Activated T-helper 1 cell treated with anti-CD3 and anti-CD28 coated beads, Interleukin-12 subunit alpha, Interleukin-12 subunit beta, Interleukin-2, Interleukin-4 antibody, amounts not matched to agents 30 ng/mL and 10 ng/mL and 1 ng/mL, durations not matched to agents 14 hours and 24 hours and 36 hours (primary cell): Measurements from ENCODE around the gene QPCT. TPM values are rescaled to one million over a fixed set of nuclear protein-coding genes. Genes with fewer than 3 reads are reported as not detected.

Experiments used
- DNase-seq: peaks from one replicate; pipeline ENCODE4 v3.0.0; 2021; ENCODE audit warnings: low spot score
- H3K27ac Mint-ChIP-seq: one replicate; pipeline ENCODE4 v1.8.0; 2021; ENCODE audit warnings: mild to moderate bottlenecking, mixed read lengths
- H3K27me3 Mint-ChIP-seq: one replicate; pipeline ENCODE4 v1.8.0; 2022; ENCODE audit warnings: mild to moderate bottlenecking, moderate library complexity, mixed read lengths; ENCODE audit not compliant: insufficient read depth
- H3K36me3 Mint-ChIP-seq: one replicate; pipeline ENCODE4 v1.8.0; 2021; ENCODE audit warnings: low read depth, mixed read lengths
- H3K4me1 Mint-ChIP-seq: one replicate; pipeline ENCODE4 v1.8.0; 2021; ENCODE audit warnings: low read depth, mixed read lengths
- H3K4me3 Mint-ChIP-seq: one replicate; pipeline ENCODE4 v1.8.0; 2021; ENCODE audit warnings: mild to moderate bottlenecking, moderate library complexity, mixed read lengths
- H3K9me3 Mint-ChIP-seq: one replicate; pipeline ENCODE4 v1.8.0; 2021; ENCODE audit warnings: mixed read lengths
- intact Hi-C: fragments of 100-400 bp; cut with micrococcal nuclease; formaldehyde crosslinking; loops from one replicate; pipeline ENCODE4 v1.15.1; 2024
- total RNA-seq: library from RNA; stranded (reverse); gene quantifications from 2 replicates; pipeline ENCODE4 v1.2.3, GENCODE V29; 2022

Gene QPCT
- total RNA-seq, 1 donor from 2014 or later: 1.6 TPM

DNA sequence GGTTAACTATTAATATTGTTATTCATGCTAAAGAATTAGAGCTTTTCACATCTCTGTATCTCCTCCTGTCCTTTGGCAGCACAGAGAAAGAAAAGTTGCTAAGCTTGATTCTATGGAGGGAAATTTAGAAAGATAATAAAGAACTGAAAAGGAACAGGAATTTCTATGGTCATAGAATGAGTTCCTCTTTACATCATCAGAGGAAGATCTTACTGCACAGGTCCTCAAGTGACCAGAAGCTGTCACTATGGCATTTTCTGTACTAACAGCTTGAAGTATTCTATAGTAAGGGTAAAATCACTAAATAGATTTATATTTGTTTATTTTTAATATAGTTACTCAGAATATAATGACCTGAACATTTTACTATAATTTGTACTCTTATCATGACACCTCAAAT is 13.7 kb upstream of the QPCT start:
- H3K4me1 Mint-ChIP-seq: peaks cover 6% of the 10 kb centered on the region
- DNase-seq: no peak
- intact Hi-C loops: no loop called here
- peaks cover 2% of the 10 kb centered on the region for H3K36me3 Mint-ChIP-seq
- no peak overlapping the region for H3K27ac Mint-ChIP-seq
- H3K4me3 Mint-ChIP-seq: no peak overlapping the region
- no peaks in the 10 kb centered on the region for H3K9me3 Mint-ChIP-seq
- H3K27me3 Mint-ChIP-seq: peaks cover 61% of the 10 kb centered on the region

GRCh38 chr2:37332560-37332959 is 11.9 kb upstream of the QPCT start:
- Mint-ChIP-seq H3K4me3 (no peak overlapping the region), H3K27me3 (peaks cover 47% of the 10 kb centered on the region), H3K9me3 (no peaks in the 10 kb centered on the region), H3K27ac (no peak overlapping the region), H3K4me1 (no peaks in the 10 kb centered on the region), H3K36me3 (no peaks in the 10 kb centered on the region)
- intact Hi-C loops: no loop called here
- no peak for DNase-seq

DNA sequence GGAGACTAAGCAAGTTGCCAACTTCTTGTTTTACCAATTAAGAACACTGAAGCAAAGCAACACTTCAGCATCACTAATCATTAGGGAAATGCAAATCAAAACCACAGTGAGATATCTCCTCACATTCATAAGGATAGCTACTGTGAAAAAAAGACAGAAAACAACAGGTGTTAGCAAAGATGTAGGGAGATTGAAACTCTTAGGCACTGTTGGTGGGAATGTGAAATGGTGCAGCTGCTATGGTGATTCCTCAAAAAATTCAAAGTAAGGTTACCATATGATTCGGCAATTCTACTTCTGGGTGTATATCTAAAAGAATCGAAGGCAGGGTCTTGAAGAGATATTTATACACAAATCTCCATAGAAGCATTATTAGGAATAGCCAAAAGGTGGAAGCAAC is 11.2 kb upstream of the QPCT start:
- Mint-ChIP-seq H3K27me3 (peaks cover 47% of the 10 kb centered on the region), H3K4me3 (no peak overlapping the region), H3K36me3 (no peaks in the 10 kb centered on the region), H3K4me1 (no peaks in the 10 kb centered on the region), H3K27ac (no peak overlapping the region), H3K9me3 (no peaks in the 10 kb centered on the region)
- intact Hi-C loops: no loop called here
- DNase-seq: no peak

DNA sequence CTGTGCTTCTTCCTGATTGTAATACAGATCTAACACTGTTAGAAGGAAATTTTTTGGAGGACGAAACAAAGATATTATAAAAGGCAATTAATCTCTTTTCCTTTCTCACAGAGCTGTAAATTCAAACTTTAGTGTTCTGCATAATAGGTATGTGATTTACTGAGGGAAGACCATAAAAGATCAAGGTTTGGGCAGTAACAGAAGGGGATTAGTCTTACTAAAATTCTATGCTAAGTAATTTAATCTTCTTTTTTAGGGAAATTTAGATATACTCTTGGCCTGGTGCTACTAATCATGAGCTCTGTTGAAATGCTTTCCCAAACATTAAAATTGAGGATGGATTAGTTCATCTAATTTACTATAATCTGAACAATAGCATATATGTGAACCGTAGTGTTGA is 8.8 kb upstream of the QPCT start:
- Mint-ChIP-seq H3K36me3 (no peaks in the 10 kb centered on the region), H3K4me3 (no peak overlapping the region), H3K27ac (no peak overlapping the region), H3K4me1 (peaks cover 10% of the 10 kb centered on the region), H3K27me3 (peaks cover 60% of the 10 kb centered on the region), H3K9me3 (no peaks in the 10 kb centered on the region)
- intact Hi-C loops: no loop called here
- no peak for DNase-seq

DNA sequence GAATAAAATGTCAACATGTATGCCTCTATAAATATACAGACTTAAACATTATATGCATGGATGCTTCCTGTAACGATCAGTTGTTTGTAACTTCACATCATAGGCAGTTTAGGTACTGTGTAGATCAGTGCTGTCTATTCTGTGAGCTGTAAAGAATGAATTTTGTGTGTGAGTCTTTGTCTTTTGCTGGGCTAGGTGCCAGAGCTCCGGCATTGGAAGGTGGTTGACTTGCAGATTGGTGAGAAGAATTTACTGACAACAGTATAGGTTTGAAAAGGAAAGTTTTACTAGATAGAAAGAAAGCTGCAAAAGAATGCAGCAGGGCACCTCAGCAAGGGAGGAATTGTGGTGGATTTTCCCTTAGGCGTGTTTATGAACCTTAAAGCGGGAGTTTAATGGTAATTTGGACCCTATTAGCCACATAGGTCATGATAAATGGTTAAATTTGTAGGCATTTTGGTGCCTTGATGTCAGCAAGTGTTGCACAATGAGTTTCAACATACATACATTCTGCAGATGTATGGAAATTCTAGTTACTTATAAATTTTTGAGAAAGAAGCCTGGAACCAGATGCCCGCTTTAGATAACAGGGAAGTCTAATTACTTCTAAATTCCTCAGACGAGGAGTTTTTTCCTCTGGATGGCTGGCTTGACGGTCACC is 6.7 kb upstream of the QPCT start:
- peaks cover 10% of the 10 kb centered on the region for H3K4me1 Mint-ChIP-seq
- H3K27me3 Mint-ChIP-seq: peaks cover 64% of the 10 kb centered on the region

GRCh38 chr2:37338933-37339332 is 5.5 kb upstream of the QPCT start:
- no peak for DNase-seq
- Mint-ChIP-seq H3K4me3 (no peak overlapping the region), H3K36me3 (no peaks in the 10 kb centered on the region), H3K27ac (no peak overlapping the region), H3K27me3 (peaks cover 66% of the 10 kb centered on the region), H3K9me3 (no peaks in the 10 kb centered on the region), H3K4me1 (peaks cover 21% of the 10 kb centered on the region)
- intact Hi-C loops: no loop called here

More for the DNA sequence above, 6.7 kb upstream of the QPCT start:
- no peak for DNase-seq
- no peaks in the 10 kb centered on the region for H3K36me3 Mint-ChIP-seq
- H3K4me3 Mint-ChIP-seq: no peak overlapping the region
- no peak overlapping the region for H3K27ac Mint-ChIP-seq
- intact Hi-C loops: no loop called here
- H3K9me3 Mint-ChIP-seq: no peaks in the 10 kb centered on the region

DNA sequence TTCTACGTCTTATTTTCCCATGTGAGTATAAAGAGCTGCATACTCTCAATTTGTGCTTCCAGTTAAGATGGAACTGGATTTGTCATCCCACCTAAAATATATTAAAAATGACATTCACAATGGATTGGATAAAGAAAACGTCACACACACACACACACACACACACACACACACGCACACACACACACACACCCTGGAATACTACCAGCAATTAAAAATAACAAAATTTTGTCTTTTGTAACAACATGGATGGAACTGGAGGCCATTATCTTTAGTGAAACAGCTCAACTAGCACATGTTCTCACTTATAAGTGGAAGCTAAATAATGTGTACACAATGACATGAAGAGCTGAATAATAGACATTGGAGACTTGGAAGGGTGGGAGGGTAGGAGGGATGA is 3.8 kb upstream of the QPCT start:
- H3K9me3 Mint-ChIP-seq: no peaks in the 10 kb centered on the region
- H3K27ac Mint-ChIP-seq: no peak overlapping the region
- intact Hi-C loops: no loop called here
- H3K27me3 Mint-ChIP-seq: peaks cover 69% of the 10 kb centered on the region
- H3K4me3 Mint-ChIP-seq: no peak overlapping the region
- peaks cover 27% of the 10 kb centered on the region for H3K4me1 Mint-ChIP-seq
- no peaks in the 10 kb centered on the region for H3K36me3 Mint-ChIP-seq
- no peak for DNase-seq

DNA sequence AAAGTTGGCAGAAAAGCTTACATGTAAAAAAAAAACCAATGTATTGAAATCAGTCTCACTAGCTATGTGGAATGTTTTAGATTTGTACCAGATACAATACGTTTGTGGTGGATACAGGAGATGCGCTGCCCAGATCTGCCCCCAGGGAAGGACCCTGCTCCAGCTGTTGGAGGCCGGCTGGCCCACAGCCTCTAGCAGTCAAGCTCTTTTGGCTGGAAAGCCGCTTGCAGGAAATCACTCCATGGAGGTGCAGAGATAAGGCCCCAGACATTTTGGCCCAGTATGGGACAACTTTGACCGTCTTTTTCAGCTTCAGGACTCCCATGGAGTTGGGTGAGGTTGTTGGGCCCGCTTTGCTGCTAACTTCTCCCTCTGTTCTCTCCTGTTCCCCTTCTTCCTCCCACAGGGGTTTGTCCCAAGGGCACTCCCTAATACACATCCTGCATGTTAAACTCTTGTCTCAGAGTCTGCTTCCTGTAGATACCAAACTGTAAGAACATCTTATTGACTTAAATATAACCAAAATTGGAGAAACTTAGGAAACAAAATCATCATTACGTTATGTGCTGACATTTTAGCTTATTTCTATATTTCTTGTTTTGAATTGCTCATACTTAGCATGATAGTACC is 1.7 kb upstream of the QPCT start:
- no peaks in the 10 kb centered on the region for H3K36me3 Mint-ChIP-seq
- peaks cover 33% of the 10 kb centered on the region for H3K4me1 Mint-ChIP-seq
- intact Hi-C loops: loop anchor here (1.0 to 2.0 kb wide), 2 partner anchors 22 to 48 kb away; no protein-coding TSS in a partner anchor
- DNase-seq: no peak
- H3K4me3 Mint-ChIP-seq: no peak overlapping the region
- H3K9me3 Mint-ChIP-seq: no peaks in the 10 kb centered on the region
- no peak overlapping the region for H3K27ac Mint-ChIP-seq
- peaks cover 84% of the 10 kb centered on the region for H3K27me3 Mint-ChIP-seq

DNA sequence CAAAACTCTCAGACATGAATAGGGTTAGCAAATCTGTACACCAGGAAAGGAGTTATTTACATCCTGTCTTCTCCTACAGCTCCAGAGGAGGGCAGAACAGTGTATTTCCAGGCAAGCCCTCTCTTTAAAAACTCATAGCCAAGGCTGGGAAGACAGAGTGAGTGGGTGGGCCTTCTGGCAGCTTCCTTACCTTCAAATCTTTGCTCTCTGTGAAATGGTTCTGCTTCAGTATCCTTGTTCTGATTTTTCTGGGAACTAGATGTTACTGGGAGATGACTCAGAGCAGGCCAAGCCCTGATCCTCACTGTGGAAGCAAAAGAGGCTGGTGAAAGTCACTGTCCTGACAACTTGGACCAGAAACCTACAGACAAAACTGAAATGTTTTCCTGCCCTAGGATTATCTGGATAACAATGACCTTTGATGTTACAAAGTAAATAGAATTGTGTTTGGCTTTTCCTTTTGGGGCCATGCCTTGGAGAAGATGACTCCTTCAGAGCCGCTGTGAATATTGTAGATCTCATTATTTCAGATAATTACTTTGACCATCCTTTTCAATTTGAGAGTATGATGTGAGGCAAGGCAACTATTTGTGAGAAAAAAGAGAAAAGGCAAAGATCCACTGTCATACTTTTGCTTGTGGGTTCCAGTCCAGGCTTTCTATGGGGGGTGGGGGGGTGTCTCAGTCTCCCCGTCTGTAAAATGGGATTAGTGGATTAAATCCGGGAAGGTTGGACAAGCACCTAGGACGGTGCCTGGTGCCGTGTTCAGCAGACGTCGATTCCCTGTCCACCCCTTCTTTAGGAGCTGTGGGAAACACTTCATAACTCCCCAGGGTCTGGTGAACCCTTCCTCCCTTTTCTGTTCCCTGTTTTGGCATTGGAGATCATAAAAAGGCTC is 644 bp upstream of the QPCT start:
- DNase-seq: no peak
- intact Hi-C loops: loop anchor here (1.0 to 2.0 kb wide), 3 partner anchors 19 to 47 kb away; partner anchors contain the start of gene PRKD3
- peaks cover 83% of the 10 kb centered on the region for H3K27me3 Mint-ChIP-seq
- H3K36me3 Mint-ChIP-seq: no peaks in the 10 kb centered on the region
- peaks cover 31% of the 10 kb centered on the region for H3K4me1 Mint-ChIP-seq
- no peaks in the 10 kb centered on the region for H3K9me3 Mint-ChIP-seq
- no peak overlapping the region for H3K27ac Mint-ChIP-seq
- peak overlapping the region; percentile 76 for H3K4me3 Mint-ChIP-seq

DNA sequence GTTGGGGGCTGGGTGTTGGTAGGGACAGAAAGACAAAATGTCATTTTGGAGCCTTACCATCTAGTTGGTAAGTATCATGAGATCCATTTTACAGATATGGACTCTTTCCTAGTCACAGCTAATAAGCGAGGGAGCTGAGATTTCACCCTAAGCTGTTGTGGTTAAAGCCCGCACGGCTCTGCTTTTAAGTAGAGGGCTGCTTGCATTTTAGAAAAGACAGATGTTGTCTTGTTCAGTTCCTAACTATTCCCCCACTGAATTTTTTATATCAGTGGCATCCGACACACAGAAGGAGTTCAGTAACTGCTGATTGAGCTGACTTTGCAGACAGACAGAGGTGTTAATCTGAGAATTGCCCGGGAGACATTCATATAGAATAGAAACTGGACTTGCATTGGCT is 3.7 kb downstream of the QPCT start:
- no peak overlapping the region for H3K27ac Mint-ChIP-seq
- peaks cover 19% of the 10 kb centered on the region for H3K4me1 Mint-ChIP-seq
- peaks cover 73% of the 10 kb centered on the region for H3K27me3 Mint-ChIP-seq
- H3K4me3 Mint-ChIP-seq: no peak overlapping the region
- intact Hi-C loops: no loop called here
- no peak for DNase-seq
- H3K36me3 Mint-ChIP-seq: no peaks in the 10 kb centered on the region
- H3K9me3 Mint-ChIP-seq: no peaks in the 10 kb centered on the region

- Mint-ChIP-seq H3K4me1 (peaks cover 7% of the 10 kb centered on the region), H3K27ac (no peak overlapping the region), H3K4me3 (no peak overlapping the region), H3K9me3 (no peaks in the 10 kb centered on the region), H3K36me3 (no peaks in the 10 kb centered on the region), H3K27me3 (peaks cover 70% of the 10 kb centered on the region)
- no peak for DNase-seq
- intact Hi-C loops: no loop called here
Measured at GRCh38 chr2:37349231-37349860, 4.9 kb downstream of the QPCT start.

DNA sequence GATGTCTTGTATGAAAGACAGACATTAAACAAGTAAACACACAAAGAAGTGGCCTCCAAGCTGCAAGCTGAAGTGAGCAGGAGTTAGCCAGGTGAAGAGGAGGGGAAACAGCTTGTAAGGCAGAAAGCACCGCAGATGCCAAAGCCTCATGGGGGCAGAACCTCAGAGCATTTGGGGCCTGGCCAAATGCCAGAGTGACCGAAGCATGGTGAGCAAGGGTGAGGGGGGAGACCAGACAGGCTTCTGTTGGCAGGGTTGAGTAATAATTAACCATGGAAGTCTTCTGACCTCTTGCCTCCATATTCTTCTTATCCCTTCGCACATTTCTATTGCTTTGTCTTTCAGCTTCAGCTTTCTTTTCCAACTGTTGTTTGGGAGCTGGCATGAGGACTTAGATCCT is 5.6 kb downstream of the QPCT start:
- H3K36me3 Mint-ChIP-seq: no peaks in the 10 kb centered on the region
- peaks cover 6% of the 10 kb centered on the region for H3K4me1 Mint-ChIP-seq
- no peak overlapping the region for H3K27ac Mint-ChIP-seq
- intact Hi-C loops: no loop called here
- H3K4me3 Mint-ChIP-seq: no peak overlapping the region
- peaks cover 73% of the 10 kb centered on the region for H3K27me3 Mint-ChIP-seq
- no peak for DNase-seq
- H3K9me3 Mint-ChIP-seq: no peaks in the 10 kb centered on the region
